ENCODE results near the gene CITED4. TPM values are rescaled to one million over a fixed set of nuclear protein-coding genes. Genes with fewer than 3 reads are reported as not detected.

The CITED4 gene
- total RNA-seq, 1 donor from 2014 or later, result 30.5 TPM

DNA sequence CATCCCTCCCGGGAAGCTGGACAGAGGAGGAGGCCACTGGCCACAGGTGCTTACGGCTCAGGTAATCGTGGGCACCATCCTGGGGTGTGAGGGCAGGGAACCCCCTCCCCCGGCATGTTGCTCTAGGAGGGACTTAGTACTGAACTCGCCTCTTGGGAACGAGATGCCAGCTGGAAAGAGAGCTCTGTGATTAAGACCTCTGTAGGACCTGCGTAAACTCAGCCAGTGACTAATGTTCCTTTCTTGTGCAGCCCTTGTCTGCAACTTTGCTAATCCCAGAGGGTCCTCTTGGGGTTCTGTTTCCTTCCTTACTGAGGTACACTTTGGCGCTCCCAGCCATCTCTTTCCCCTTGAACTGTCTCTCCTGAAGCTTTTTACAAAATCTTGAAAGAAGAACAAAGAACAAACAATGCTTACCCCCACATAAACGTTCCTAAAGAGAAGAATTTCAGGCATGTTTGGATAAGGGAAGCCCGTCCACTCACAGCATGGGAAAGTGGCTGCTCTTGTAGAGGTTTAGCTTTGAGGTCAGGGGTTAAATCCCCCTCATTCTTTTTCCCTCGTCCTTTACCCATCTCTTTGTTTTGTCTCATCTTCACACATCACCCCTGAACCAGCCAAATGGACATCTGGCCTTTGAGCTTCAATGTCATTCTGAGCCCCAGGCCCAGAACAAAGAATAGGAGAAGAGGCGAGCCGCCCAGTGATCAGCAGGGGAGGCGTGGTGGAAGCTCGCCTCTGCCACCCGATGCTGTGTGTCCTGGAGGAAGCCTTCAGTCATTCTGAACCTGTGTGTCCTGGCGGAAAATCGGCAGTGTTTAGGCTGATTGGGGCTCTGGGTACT lies 37.4 kb downstream of the CITED4 start:
- Mint-ChIP-seq H3K36me3 (ENCODE audit: low read depth) (no peaks in the 10 kb centered on the region), H3K4me3 (ENCODE audit: unreplicated experiment) (peak overlapping the region; percentile 33), H3K9me3 (ENCODE audit: low read depth) (no peaks in the 10 kb centered on the region), H3K27me3 (ENCODE audit: low read depth) (no peaks in the 10 kb centered on the region), H3K4me1 (ENCODE audit: low read depth) (peaks cover 43% of the 10 kb centered on the region), H3K27ac (ENCODE audit: unreplicated experiment) (peak overlapping the region; percentile 97)
- no peak for DNase-seq (ENCODE audit: low spot score)
- TF ChIP-seq CTCF (IDR thresholded peaks at IDR 0.05), result no peak

GRCh38 chr1:40823983-40824382 lies 38.2 kb downstream of the CITED4 start:
- no peaks in the 10 kb centered on the region for H3K9me3 Mint-ChIP-seq (ENCODE audit: low read depth)
- peak overlapping the region; percentile 97 for H3K27ac Mint-ChIP-seq (ENCODE audit: unreplicated experiment)
- no peak for TF ChIP-seq CTCF (IDR thresholded peaks at IDR 0.05)

GRCh38 chr1:40823345-40823744 lies 38.8 kb downstream of the CITED4 start:
- H3K27ac Mint-ChIP-seq (ENCODE audit: unreplicated experiment), result peak overlapping the region; percentile 65
- no peak for DNase-seq (ENCODE audit: low spot score)
- no peaks in the 10 kb centered on the region for H3K9me3 Mint-ChIP-seq (ENCODE audit: low read depth)
- no peaks in the 10 kb centered on the region for H3K36me3 Mint-ChIP-seq (ENCODE audit: low read depth)
- H3K4me1 Mint-ChIP-seq (ENCODE audit: low read depth), result peaks cover 52% of the 10 kb centered on the region
- no peak for TF ChIP-seq CTCF (IDR thresholded peaks at IDR 0.05)
- H3K4me3 Mint-ChIP-seq (ENCODE audit: unreplicated experiment), result no peak overlapping the region
- H3K27me3 Mint-ChIP-seq (ENCODE audit: low read depth), result no peaks in the 10 kb centered on the region

More at GRCh38 chr1:40823983-40824382, 38.2 kb downstream of the CITED4 start:
- Mint-ChIP-seq H3K4me3 (ENCODE audit: unreplicated experiment) (no peak overlapping the region), H3K4me1 (ENCODE audit: low read depth) (peaks cover 47% of the 10 kb centered on the region), H3K27me3 (ENCODE audit: low read depth) (no peaks in the 10 kb centered on the region), H3K36me3 (ENCODE audit: low read depth) (no peaks in the 10 kb centered on the region)
- DNase-seq (ENCODE audit: low spot score), result no peak

DNA sequence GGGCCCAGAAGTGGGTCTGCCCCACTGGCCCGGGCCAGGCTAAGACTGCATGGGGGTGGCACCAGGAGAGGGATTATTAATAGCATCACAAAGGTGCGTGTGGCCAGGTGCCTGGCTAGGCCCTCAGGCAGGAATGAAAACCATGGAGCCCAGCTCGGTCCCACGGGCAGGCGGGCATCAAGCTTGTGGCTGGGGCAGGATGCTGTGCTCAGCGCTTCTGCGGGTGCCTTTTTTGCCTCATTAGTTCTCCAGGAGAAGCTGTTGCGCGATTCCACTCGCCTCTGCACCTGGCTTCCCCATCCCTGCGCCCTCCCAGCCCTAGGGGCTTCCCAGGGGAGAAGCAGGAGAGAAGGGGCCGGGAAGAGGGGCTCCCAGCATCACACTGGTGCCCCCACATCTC lies 39.3 kb downstream of the CITED4 start:
- Mint-ChIP-seq H3K27ac (ENCODE audit: unreplicated experiment) (no peak overlapping the region), H3K9me3 (ENCODE audit: low read depth) (no peaks in the 10 kb centered on the region), H3K4me3 (ENCODE audit: unreplicated experiment) (no peak overlapping the region), H3K36me3 (ENCODE audit: low read depth) (no peaks in the 10 kb centered on the region), H3K4me1 (ENCODE audit: low read depth) (peaks cover 52% of the 10 kb centered on the region), H3K27me3 (ENCODE audit: low read depth) (no peaks in the 10 kb centered on the region)
- DNase-seq (ENCODE audit: low spot score), result no peak
- no peak for TF ChIP-seq CTCF (IDR thresholded peaks at IDR 0.05)

- Mint-ChIP-seq H3K27ac (ENCODE audit: unreplicated experiment) (peak overlapping the region; percentile 61), H3K4me1 (ENCODE audit: low read depth) (peaks cover 47% of the 10 kb centered on the region), H3K9me3 (ENCODE audit: low read depth) (no peaks in the 10 kb centered on the region), H3K4me3 (ENCODE audit: unreplicated experiment) (no peak overlapping the region), H3K27me3 (ENCODE audit: low read depth) (no peaks in the 10 kb centered on the region), H3K36me3 (ENCODE audit: low read depth) (no peaks in the 10 kb centered on the region)
- DNase-seq (ENCODE audit: low spot score), result no peak
- no peak for TF ChIP-seq CTCF (IDR thresholded peaks at IDR 0.05)
Measured at GRCh38 chr1:40820911-40821693, 41.1 kb downstream of the CITED4 start.

Measured in chondrocyte (in vitro differentiated cells).